Suprapubic skin (tissue), 4 donors: ENCODE results near the gene MED13L. TPM values are rescaled to one million over a fixed set of nuclear protein-coding genes. Genes with fewer than 3 reads are reported as not detected.

Source experiments
- DNase-seq, 2 donors: peaks; one replicate each; pipeline ENCODE4 v3.0.0-alpha.2; 2019; ENCODE audit warnings: low spot score in 2 of 2
- H3K27ac ChIP-seq: fragments of 200-600 bp; sonication (generic); one replicate; pipeline ENCODE4 v1.5.1; 2019
- H3K27me3 ChIP-seq: fragments of 200-600 bp; sonication (generic); one replicate; pipeline ENCODE4 v1.5.1; 2019
- H3K36me3 ChIP-seq: fragments of 200-600 bp; sonication (generic); one replicate; pipeline ENCODE4 v1.5.1; 2019
- H3K4me1 ChIP-seq: fragments of 200-600 bp; sonication (generic); one replicate; pipeline ENCODE4 v1.5.1; 2019
- H3K4me3 ChIP-seq: fragments of 200-600 bp; sonication (generic); one replicate; pipeline ENCODE4 v1.5.1; 2019; ENCODE audit warnings: mild to moderate bottlenecking
- H3K9me3 ChIP-seq: fragments of 200-600 bp; sonication (generic); one replicate; pipeline ENCODE4 v1.5.1; 2019
- EP300 ChIP-seq: sonication (generic); formaldehyde crosslinking; IDR thresholded peaks from one replicate; pipeline ENCODE4 v1.6.1; 2017; ENCODE audit warnings: antibody characterized with exemption
- POLR2A ChIP-seq, 2 donors: fragments of 450-650 bp; IDR thresholded peaks; one replicate each; pipeline ENCODE4 v1.6.1; 2017; ENCODE audit warnings: antibody characterized with exemption in 2 of 2, mild to moderate bottlenecking in 2 of 2, moderate library complexity in 2 of 2
- POLR2AphosphoS5 ChIP-seq, 3 donors: sonication (generic); formaldehyde crosslinking; IDR thresholded peaks; one replicate each; pipeline ENCODE4 v1.6.1; 2017; ENCODE audit warnings: antibody characterized with exemption in 3 of 3
- WGBS: methylation state at CpG from one replicate; pipeline ENCODE4 v1.1.5; 2018; 5-methylcytosine and 5-hydroxymethylcytosine counted together
- total RNA-seq, 4 donors: library from RNA; depleted of rRNA; stranded (reverse); fragments of >200 nt; gene quantifications; one replicate each; pipeline ENCODE4 v1.1.0, GENCODE V29; 2016
- TF ChIP-seq, protein P1 (sequence below), 2 donors: fragments of 200-600 bp in 1 of 2; fragments of 450-650 bp in 1 of 2; sonication (generic) in 1 of 2; IDR thresholded peaks; one replicate each; pipeline ENCODE4 v1.5.1; 2016 to 2019; ENCODE audit warnings: antibody characterized with exemption in 2 of 2, mild to moderate bottlenecking in 1 of 2, moderate library complexity in 1 of 2

MED13L gene
- total RNA-seq, 4 donors from 2014 or later = 173 to 418 (median 228) TPM

GRCh38 chr12:115957686-115958290 lies 319.7 kb downstream of the MED13L start:
- 72% methylated on average over 6 of the region's 6 CpGs for WGBS
- H3K9me3 ChIP-seq = no peaks in the 10 kb centered on the region
- H3K27ac ChIP-seq = no peak overlapping the region
- no peak overlapping the region for H3K4me3 ChIP-seq
- H3K27me3 ChIP-seq = no peaks in the 10 kb centered on the region
- TF ChIP-seq, protein P1, sequence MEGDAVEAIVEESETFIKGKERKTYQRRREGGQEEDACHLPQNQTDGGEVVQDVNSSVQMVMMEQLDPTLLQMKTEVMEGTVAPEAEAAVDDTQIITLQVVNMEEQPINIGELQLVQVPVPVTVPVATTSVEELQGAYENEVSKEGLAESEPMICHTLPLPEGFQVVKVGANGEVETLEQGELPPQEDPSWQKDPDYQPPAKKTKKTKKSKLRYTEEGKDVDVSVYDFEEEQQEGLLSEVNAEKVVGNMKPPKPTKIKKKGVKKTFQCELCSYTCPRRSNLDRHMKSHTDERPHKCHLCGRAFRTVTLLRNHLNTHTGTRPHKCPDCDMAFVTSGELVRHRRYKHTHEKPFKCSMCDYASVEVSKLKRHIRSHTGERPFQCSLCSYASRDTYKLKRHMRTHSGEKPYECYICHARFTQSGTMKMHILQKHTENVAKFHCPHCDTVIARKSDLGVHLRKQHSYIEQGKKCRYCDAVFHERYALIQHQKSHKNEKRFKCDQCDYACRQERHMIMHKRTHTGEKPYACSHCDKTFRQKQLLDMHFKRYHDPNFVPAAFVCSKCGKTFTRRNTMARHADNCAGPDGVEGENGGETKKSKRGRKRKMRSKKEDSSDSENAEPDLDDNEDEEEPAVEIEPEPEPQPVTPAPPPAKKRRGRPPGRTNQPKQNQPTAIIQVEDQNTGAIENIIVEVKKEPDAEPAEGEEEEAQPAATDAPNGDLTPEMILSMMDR (IDR thresholded peaks at IDR 0.05) = no peak
- DNase-seq = no peak
- H3K4me1 ChIP-seq = no peaks in the 10 kb centered on the region
- H3K36me3 ChIP-seq = peaks cover 40% of the 10 kb centered on the region

DNA sequence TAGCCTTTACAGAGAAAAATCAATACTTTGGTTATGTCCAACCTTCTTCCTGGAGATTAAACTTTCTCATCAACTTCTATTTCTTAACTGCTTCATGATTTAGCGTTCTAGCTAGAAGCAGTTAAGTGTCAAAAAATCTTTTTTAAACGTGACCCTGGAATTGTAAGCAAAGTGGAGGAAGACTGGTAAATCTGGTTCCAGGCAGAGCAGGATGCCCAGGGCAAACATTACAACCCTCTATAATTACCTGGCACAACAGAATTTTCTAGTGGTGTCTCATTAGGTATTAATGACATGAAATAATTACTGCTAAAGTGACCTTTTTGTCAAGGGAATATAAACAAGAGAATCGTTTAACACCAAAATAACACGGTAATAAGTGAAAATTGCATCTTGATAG lies 320.8 kb downstream of the MED13L start:
- Histone ChIP-seq H3K27me3 (no peaks in the 10 kb centered on the region), H3K27ac (no peak overlapping the region), H3K9me3 (no peaks in the 10 kb centered on the region), H3K36me3 (peaks cover 32% of the 10 kb centered on the region), H3K4me3 (no peak overlapping the region), H3K4me1 (no peaks in the 10 kb centered on the region)
- WGBS = 47% methylated on average over 4 of the region's 4 CpGs
- no peak for DNase-seq
- TF ChIP-seq POLR2A (IDR thresholded peaks at IDR 0.05) = no peak
- TF ChIP-seq, protein P1 (IDR thresholded peaks at IDR 0.05) = no peak

- H3K27ac ChIP-seq = no peak overlapping the region
- H3K9me3 ChIP-seq = no peaks in the 10 kb centered on the region
- no peak overlapping the region for H3K4me3 ChIP-seq
- WGBS = 54% methylated on average over 3 of the region's 3 CpGs
- H3K4me1 ChIP-seq = no peaks in the 10 kb centered on the region
- TF ChIP-seq EP300 = no peak
- TF ChIP-seq POLR2AphosphoS5 (IDR thresholded peaks at IDR 0.05) = no peak
- TF ChIP-seq, protein P1 (IDR thresholded peaks at IDR 0.05) = no peak
- no peak for TF ChIP-seq POLR2A (IDR thresholded peaks at IDR 0.05)
- H3K27me3 ChIP-seq = no peaks in the 10 kb centered on the region
- peaks cover 29% of the 10 kb centered on the region for H3K36me3 ChIP-seq
- no peak for DNase-seq
Observed at GRCh38 chr12:115956236-115956635, 321.3 kb downstream of the MED13L start.

- H3K27me3 ChIP-seq = no peaks in the 10 kb centered on the region
- no peak for TF ChIP-seq EP300
- TF ChIP-seq, protein P1 (IDR thresholded peaks at IDR 0.05) = no peak
- TF ChIP-seq POLR2A (IDR thresholded peaks at IDR 0.05) = no peak
- no peak for TF ChIP-seq POLR2AphosphoS5 (IDR thresholded peaks at IDR 0.05)
- H3K4me1 ChIP-seq = no peaks in the 10 kb centered on the region
- H3K36me3 ChIP-seq = peaks cover 27% of the 10 kb centered on the region
- no peak for DNase-seq
- no peak overlapping the region for H3K27ac ChIP-seq
- H3K4me3 ChIP-seq = no peak overlapping the region
- H3K9me3 ChIP-seq = no peaks in the 10 kb centered on the region
- WGBS = 75% methylated on average over 6 of the region's 6 CpGs
Observed at GRCh38 chr12:115953450-115953849, 324.0 kb downstream of the MED13L start.

DNA sequence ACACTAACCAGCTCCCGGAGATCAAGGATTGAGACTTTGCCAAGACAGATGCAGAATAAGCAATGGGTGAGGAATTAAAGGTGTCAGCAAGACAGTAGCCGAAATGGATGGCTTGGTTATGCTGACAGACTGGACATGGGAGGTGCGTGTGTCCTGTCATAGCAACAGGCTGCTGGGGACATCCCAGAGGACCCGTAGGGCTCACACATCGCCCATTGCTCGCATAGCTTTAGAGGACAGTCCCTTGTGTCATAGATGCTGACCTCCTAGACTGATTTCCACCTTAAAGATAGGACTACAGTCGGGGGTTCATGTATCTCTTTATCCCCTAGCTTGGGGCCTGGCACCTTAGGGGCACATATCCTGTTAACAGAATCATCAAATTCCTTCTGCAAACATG lies 324.5 kb downstream of the MED13L start:
- Histone ChIP-seq H3K36me3 (peaks cover 25% of the 10 kb centered on the region), H3K27ac (no peak overlapping the region), H3K4me1 (no peaks in the 10 kb centered on the region), H3K9me3 (no peaks in the 10 kb centered on the region), H3K27me3 (no peaks in the 10 kb centered on the region), H3K4me3 (no peak overlapping the region)
- TF ChIP-seq POLR2A (IDR thresholded peaks at IDR 0.05) (no peak), EP300 (no peak), POLR2AphosphoS5 (IDR thresholded peaks at IDR 0.05) (no peak)
- TF ChIP-seq, protein P1 (IDR thresholded peaks at IDR 0.05) = no peak
- no peak for DNase-seq
- 91% methylated on average over 7 of the region's 7 CpGs for WGBS
